Lower lobe of right lung (tissue), 2 donors: Measurements from ENCODE around the gene CNN1. TPM values are rescaled to one million over a fixed set of nuclear protein-coding genes. Genes with fewer than 3 reads are reported as not detected.
A peak's percentile ranks its signal among the peaks of the same experiment; 100 is the strongest.

Source experiments
- ATAC-seq, 2 donors: fragments of 200-7000 bp; cut with Tn5 transposase; one replicate each; pipeline ENCODE4 v1.9.1; 2020 to 2022; ENCODE audit warnings: mild to moderate bottlenecking in 2 of 2, moderate library complexity in 2 of 2
- DNase-seq: peaks from one replicate; pipeline ENCODE4 v3.0.0-alpha.2; 2020
- H3K27ac ChIP-seq: fragments of 200-600 bp; one replicate; pipeline ENCODE4 v1.8.0; 2022
- H3K27me3 ChIP-seq: fragments of 200-600 bp; one replicate; pipeline ENCODE4 v1.8.0; 2022; ENCODE audit warnings: low read depth
- H3K36me3 ChIP-seq: fragments of 200-600 bp; one replicate; pipeline ENCODE4 v1.8.0; 2022; ENCODE audit warnings: mild to moderate bottlenecking
- H3K4me1 ChIP-seq: fragments of 200-600 bp; one replicate; pipeline ENCODE4 v1.8.0; 2022
- H3K4me3 ChIP-seq: fragments of 200-600 bp; one replicate; pipeline ENCODE4 v1.8.0; 2022; ENCODE audit warnings: mild to moderate bottlenecking
- H3K9me3 ChIP-seq: fragments of 200-600 bp; one replicate; pipeline ENCODE4 v1.8.0; 2022
- intact Hi-C: fragments of 100-400 bp; cut with DNase I; formaldehyde crosslinking; loops from one replicate; pipeline ENCODE4 v1.11.0; 2022
- total RNA-seq: library from RNA; stranded (reverse); fragmentation: NEBNext Ultra II Directional; extraction: Animal tissue kit (Norgen Biotek cat#: 25700); gene quantifications from one replicate; pipeline ENCODE4 v1.2.1, GENCODE V29; 2021
- TF ChIP-seq, protein P1 (sequence below): fragments of 200-600 bp; IDR thresholded peaks from one replicate; pipeline ENCODE4 v1.8.0; 2022; ENCODE audit warnings: antibody characterized with exemption, mild to moderate bottlenecking
- donor health status: DM: no; HTN: yes; CAD: no; lungs with severe emphysema.

CNN1 gene
- total RNA-seq, 1 donor from 2014 or later: 16.4 TPM

DNA sequence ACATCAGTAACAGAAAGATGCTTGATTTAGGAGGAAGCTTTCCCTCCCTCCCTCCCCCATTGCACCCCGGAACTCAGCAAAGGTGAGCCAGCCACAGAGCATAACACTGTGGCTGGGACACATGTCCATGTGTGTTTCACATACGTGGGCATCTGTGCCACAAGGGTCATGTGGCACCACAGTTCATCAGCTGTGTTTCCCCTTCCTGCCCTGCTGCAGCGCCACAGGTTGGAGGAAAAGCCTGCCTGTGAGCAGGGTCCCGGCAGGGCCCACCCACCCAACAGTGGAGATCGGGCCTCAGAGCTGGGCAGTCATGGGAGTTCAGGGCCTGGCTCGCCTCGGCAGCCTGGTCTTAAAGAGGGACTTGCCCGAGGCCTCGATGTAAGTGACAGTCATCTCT, 36.0 kb downstream of the CNN1 start:
- intact Hi-C loops: no loop called here

DNA sequence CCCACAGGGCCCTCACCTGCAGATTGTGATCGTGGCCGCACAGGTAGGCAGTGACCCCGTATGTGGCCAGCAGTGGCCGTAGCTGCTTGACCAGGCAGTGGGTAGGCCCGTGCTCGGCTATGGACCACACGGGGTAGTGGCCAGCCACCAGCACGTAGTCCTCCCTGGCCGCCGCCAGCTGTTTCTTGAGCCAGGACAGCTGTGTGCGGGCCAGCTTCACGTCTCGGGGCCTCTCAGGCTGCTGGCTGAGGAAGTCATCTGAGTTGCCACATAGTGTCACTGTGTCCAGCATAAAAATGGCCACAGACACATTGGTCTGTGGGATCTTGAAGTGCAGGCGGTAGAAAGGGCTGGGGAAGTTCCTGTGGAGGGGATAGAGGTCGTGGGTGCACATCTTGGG, 37.6 kb downstream of the CNN1 start:
- Histone ChIP-seq H3K27me3 (no peaks in the 10 kb centered on the region), H3K36me3 (no peaks in the 10 kb centered on the region), H3K27ac (no peak overlapping the region), H3K4me1 (peaks cover 47% of the 10 kb centered on the region), H3K9me3 (no peaks in the 10 kb centered on the region), H3K4me3 (peak overlapping the region; percentile 64)
- TF ChIP-seq, protein P1, sequence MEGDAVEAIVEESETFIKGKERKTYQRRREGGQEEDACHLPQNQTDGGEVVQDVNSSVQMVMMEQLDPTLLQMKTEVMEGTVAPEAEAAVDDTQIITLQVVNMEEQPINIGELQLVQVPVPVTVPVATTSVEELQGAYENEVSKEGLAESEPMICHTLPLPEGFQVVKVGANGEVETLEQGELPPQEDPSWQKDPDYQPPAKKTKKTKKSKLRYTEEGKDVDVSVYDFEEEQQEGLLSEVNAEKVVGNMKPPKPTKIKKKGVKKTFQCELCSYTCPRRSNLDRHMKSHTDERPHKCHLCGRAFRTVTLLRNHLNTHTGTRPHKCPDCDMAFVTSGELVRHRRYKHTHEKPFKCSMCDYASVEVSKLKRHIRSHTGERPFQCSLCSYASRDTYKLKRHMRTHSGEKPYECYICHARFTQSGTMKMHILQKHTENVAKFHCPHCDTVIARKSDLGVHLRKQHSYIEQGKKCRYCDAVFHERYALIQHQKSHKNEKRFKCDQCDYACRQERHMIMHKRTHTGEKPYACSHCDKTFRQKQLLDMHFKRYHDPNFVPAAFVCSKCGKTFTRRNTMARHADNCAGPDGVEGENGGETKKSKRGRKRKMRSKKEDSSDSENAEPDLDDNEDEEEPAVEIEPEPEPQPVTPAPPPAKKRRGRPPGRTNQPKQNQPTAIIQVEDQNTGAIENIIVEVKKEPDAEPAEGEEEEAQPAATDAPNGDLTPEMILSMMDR: no peak
- peak in 1 of 2 donors; percentile 27 for ATAC-seq
- peak; percentile 66 for DNase-seq
- intact Hi-C loops: no loop called here

More for the DNA sequence above, 36.0 kb downstream of the CNN1 start:
- Histone ChIP-seq H3K36me3 (no peaks in the 10 kb centered on the region), H3K27me3 (no peaks in the 10 kb centered on the region), H3K4me1 (peaks cover 33% of the 10 kb centered on the region), H3K27ac (no peak overlapping the region), H3K9me3 (no peaks in the 10 kb centered on the region), H3K4me3 (no peak overlapping the region)
- DNase-seq (no peak), ATAC-seq (no peak)
- TF ChIP-seq, protein P1: no peak

GRCh38 chr19:11577451-11578257, 39.0 kb downstream of the CNN1 start, which contains the start of gene ACP5:
Gene ACP5 (minus strand): TSS chr19:11577645. CDS start chr19:11577317, 328 bp downstream.
- H3K9me3 ChIP-seq: no peaks in the 10 kb centered on the region
- H3K27ac ChIP-seq: peak within 1 kb of the TSS; percentile 82
- no peaks in the 10 kb centered on the region for H3K27me3 ChIP-seq
- peak within 1 kb of the TSS; percentile 64 for H3K4me3 ChIP-seq
- TF ChIP-seq, protein P1: no peak
- intact Hi-C loops: no loop called here
- peaks cover 61% of the 10 kb centered on the region for H3K4me1 ChIP-seq
- no peaks in the 10 kb centered on the region for H3K36me3 ChIP-seq
- peak; percentile 63 for DNase-seq
- ATAC-seq: peak in 1 of 2 donors; percentile 45

GRCh38 chr19:11578258-11579142, 39.8 kb downstream of the CNN1 start:
- peak; percentile 92 for DNase-seq
- no peaks in the 10 kb centered on the region for H3K9me3 ChIP-seq

DNA sequence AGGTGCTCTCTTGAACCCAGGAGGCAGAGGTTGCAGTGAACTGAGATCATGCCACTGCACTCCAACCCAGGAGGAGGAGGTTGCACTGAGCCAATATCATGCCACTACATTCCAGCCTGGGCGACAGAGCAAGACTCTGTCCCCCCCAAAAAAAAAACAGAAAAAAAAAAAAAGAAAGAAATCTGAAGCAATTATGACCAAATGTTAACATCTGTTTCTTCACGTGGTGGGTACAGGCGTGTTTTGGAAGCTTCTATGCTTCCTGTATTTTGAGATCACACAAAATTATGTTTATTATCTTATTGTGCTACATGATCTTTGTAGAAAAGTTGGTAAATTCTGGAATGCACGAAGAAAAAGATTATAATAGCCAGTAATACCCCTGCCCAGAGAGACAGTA, 41.5 kb downstream of the CNN1 start:
- no peaks in the 10 kb centered on the region for H3K9me3 ChIP-seq
- ATAC-seq (no peak), DNase-seq (no peak)
- peak overlapping the region; percentile 64 for H3K4me3 ChIP-seq
- intact Hi-C loops: no loop called here
- peaks cover 72% of the 10 kb centered on the region for H3K4me1 ChIP-seq
- H3K27me3 ChIP-seq: no peaks in the 10 kb centered on the region
- H3K36me3 ChIP-seq: no peaks in the 10 kb centered on the region
- TF ChIP-seq, protein P1: no peak
- peak overlapping the region; percentile 84 for H3K27ac ChIP-seq

More at GRCh38 chr19:11578258-11579142, 39.8 kb downstream of the CNN1 start:
- Histone ChIP-seq H3K4me3 (peak overlapping the region; percentile 64), H3K36me3 (no peaks in the 10 kb centered on the region), H3K27me3 (no peaks in the 10 kb centered on the region), H3K4me1 (peaks cover 67% of the 10 kb centered on the region), H3K27ac (peak overlapping the region; percentile 82)
- ATAC-seq: peak; percentile 54 to 71
- TF ChIP-seq, protein P1: no peak
- intact Hi-C loops: no loop called here
